Keratinocyte (primary cell): ENCODE measurements around the gene CUL1.

Source experiments
- CTCF ChIP-seq, 3 experiments: IDR thresholded peaks in 1 of 3; conservative IDR thresholded peaks in 1 of 3; optimal IDR thresholded peaks in 1 of 3; 2 replicates in 2 of 3; 3 replicates in 1 of 3; pipeline versions ENCODE3 to v1.5.1; 2011; ENCODE audit warnings: low read length in 3 of 3, mild to moderate bottlenecking in 3 of 3, moderate library complexity in 2 of 3, control low read depth in 1 of 3, inconsistent platforms in 1 of 3; ENCODE audit not compliant: insufficient read depth in 2 of 3; ENCODE audit errors: extremely low read depth in 1 of 3
- EZH2 ChIP-seq: IDR thresholded peaks from one replicate; pipeline ENCODE4 v1.6.1; 2012; ENCODE audit warnings: inconsistent platforms, mild to moderate bottlenecking, low read length, moderate library complexity

- no peak for TF ChIP-seq CTCF (optimal IDR thresholded peaks at IDR 0.05 in 1 of 3, IDR thresholded peaks at IDR 0.05 in 1 of 3, conservative IDR thresholded peaks at IDR 0.05 in 1 of 3; ENCODE audit: extremely low read depth in 1 of 3, insufficient read depth in 2 of 3, low read length in 3 of 3)
- TF ChIP-seq EZH2: no peak
Observed at GRCh38 chr7:148701414-148701813, 2.7 kb downstream of the CUL1 start.
